ENCODE measurements around the gene POLH.
"Not testable (repeated sequence)": the region's sequence is repeated elsewhere in the genome, so short reads cannot be mapped to it uniquely, and the experiment has no call there.

POLH gene

GRCh38 chr6:43658161-43658560 lies 82.2 kb downstream of the POLH start:
- no peak for TF ChIP-seq CTCF (IDR thresholded peaks at IDR 0.05; ENCODE audit: extremely low read depth, insufficient read depth, missing control alignments)
- in situ Hi-C loops (cut with MboI; ENCODE audit: low pct_unique_long_range_greater_than_20kb, low sequenced_read_pairs, unreplicated experiment) = no loop called here
- no peak for DNase-seq (ENCODE audit: low spot score)

- in situ Hi-C loops (cut with MboI; ENCODE audit: low pct_unique_long_range_greater_than_20kb, low sequenced_read_pairs, unreplicated experiment); DNase-seq (ENCODE audit: low spot score): not testable (repeated sequence)
Measured at GRCh38 chr6:43662948-43663347, 87.0 kb downstream of the POLH start.

Data from GM13977 (cell line).